GM19351 (cell line): ENCODE measurements around the gene FAM120AOS.
"Not testable (repeated sequence)": the region's sequence is repeated elsewhere in the genome, so short reads cannot be mapped to it uniquely, and the experiment has no call there.

Experiments used
- ATAC-seq: cut with Tn5 transposase; IDR thresholded peaks from one replicate; pipeline ENCODE4 v1.9.1; 2021; ENCODE audit warnings: mild to moderate bottlenecking, moderate library complexity; ENCODE audit not compliant: unreplicated experiment

FAM120AOS gene

GRCh38 chr9:93440896-93441580 lies 12.3 kb downstream of the FAM120AOS start:
- ATAC-seq = no peak

GRCh38 chr9:93439301-93439700 lies 14.1 kb downstream of the FAM120AOS start:
- not testable (repeated sequence) for ATAC-seq

- ATAC-seq = no peak
Measured at GRCh38 chr9:93437996-93438395, 15.4 kb downstream of the FAM120AOS start.

GRCh38 chr9:93436655-93437407 lies 16.6 kb downstream of the FAM120AOS start:
- ATAC-seq = no peak

GRCh38 chr9:93436218-93436617 lies 17.2 kb downstream of the FAM120AOS start:
- no peak for ATAC-seq

- ATAC-seq = no peak
Measured at GRCh38 chr9:93435386-93435785, 18.0 kb downstream of the FAM120AOS start.

- ATAC-seq = no peak
Measured at GRCh38 chr9:93434056-93434455, 19.3 kb downstream of the FAM120AOS start.

GRCh38 chr9:93432964-93433363 lies 20.4 kb downstream of the FAM120AOS start:
- ATAC-seq = no peak

GRCh38 chr9:93431539-93432105 lies 21.8 kb downstream of the FAM120AOS start:
- ATAC-seq = no peak

GRCh38 chr9:93427655-93428379 lies 25.6 kb downstream of the FAM120AOS start:
- no peak for ATAC-seq

- no peak for ATAC-seq
Measured at GRCh38 chr9:93422977-93423616, 30.3 kb downstream of the FAM120AOS start.

GRCh38 chr9:93419023-93419422 lies 34.4 kb downstream of the FAM120AOS start:
- ATAC-seq = no peak

GRCh38 chr9:93417538-93417937 lies 35.8 kb downstream of the FAM120AOS start:
- no peak for ATAC-seq

GRCh38 chr9:93416530-93417235 lies 36.7 kb downstream of the FAM120AOS start:
- ATAC-seq = no peak

- no peak for ATAC-seq
Measured at GRCh38 chr9:93415176-93415690, 38.1 kb downstream of the FAM120AOS start.

- ATAC-seq = no peak
Measured at GRCh38 chr9:93413530-93413929, 39.9 kb downstream of the FAM120AOS start.

- ATAC-seq = no peak
Measured at GRCh38 chr9:93406371-93406770, 47.0 kb downstream of the FAM120AOS start.

- ATAC-seq = no peak
Measured at GRCh38 chr9:93398471-93398870, 54.9 kb downstream of the FAM120AOS start.

- ATAC-seq = no peak
Measured at GRCh38 chr9:93397661-93398373, 55.6 kb downstream of the FAM120AOS start.
